ENCODE results near the gene ODC1.
"Not testable (repeated sequence)": the region's sequence is repeated elsewhere in the genome, so short reads cannot be mapped to it uniquely, and the experiment has no call there.

The ODC1 gene

DNA sequence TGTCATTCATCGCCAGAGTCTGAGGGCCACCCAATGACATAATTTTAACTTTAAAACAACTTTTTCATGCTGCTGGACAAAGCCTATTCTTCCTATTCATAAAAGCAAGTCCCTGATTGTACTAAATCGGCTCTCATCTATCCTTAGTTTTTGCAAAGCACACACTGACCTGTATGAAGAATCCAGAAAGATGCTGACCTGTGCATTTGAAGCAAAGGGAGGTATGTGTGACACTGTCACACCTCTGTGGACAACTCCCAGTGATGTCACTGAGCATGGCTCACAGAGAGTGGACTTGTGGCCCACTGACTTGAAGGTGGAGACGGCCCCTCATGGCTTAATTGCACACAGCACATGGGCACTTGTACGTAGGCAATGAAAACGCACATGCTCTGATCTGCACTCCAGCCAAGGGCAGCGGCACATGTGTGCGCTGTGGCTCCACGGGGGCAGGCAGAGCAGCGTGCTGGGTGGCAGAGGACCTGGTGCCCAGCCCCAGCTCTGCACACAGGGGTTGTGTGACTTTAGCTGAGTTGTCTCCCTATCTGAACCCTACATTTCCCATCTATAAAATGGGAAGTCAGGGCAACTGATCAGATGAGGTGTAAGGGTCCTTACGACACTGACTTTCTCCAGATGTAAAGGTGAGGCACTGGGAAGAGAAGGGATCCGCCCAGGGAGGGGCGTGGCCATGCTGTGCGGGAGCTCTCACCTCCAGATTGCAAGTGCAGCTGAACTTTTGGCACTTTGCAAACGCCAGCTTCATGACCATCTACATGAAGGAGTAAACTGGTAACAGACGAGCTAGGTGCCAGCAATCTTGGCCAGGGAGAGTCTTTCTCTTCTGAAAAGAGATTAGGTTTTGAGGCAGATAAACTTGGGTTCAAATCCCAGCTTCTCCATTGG lies 14.3 kb upstream of the ODC1 start:
- no peak for DNase-seq (ENCODE audit: extremely low spot score)
- CTCF ChIA-PET: no interaction called here
- POLR2A ChIA-PET: interaction anchor here (0.9 kb wide), 1 partner anchor 14 kb away, joined by 4 read pairs; the partner anchor contains the start of gene ODC1
- TF ChIP-seq SP1 (IDR thresholded peaks at IDR 0.05) (no peak), L3MBTL2 (conservative IDR thresholded peaks at IDR 0.05) (no peak), FOXM1 (IDR thresholded peaks at IDR 0.05; ENCODE audit: borderline replicate concordance) (no peak), LEF1 (IDR thresholded peaks at IDR 0.05; ENCODE audit: borderline replicate concordance) (no peak)

- ChIA-PET POLR2A (no interaction called here), CTCF (no interaction called here)
- no peak for TF ChIP-seq L3MBTL2 (conservative IDR thresholded peaks at IDR 0.05)
- TF ChIP-seq HDGF (IDR thresholded peaks at IDR 0.05; ENCODE audit: borderline replicate concordance): no peak
- TF ChIP-seq FOXA1 (IDR thresholded peaks at IDR 0.05): no peak
- no peak for TF ChIP-seq LEF1 (IDR thresholded peaks at IDR 0.05; ENCODE audit: borderline replicate concordance)
- TF ChIP-seq BHLHE40 (IDR thresholded peaks at IDR 0.05; ENCODE audit: borderline replicate concordance): no peak
- TF ChIP-seq, protein P1, sequence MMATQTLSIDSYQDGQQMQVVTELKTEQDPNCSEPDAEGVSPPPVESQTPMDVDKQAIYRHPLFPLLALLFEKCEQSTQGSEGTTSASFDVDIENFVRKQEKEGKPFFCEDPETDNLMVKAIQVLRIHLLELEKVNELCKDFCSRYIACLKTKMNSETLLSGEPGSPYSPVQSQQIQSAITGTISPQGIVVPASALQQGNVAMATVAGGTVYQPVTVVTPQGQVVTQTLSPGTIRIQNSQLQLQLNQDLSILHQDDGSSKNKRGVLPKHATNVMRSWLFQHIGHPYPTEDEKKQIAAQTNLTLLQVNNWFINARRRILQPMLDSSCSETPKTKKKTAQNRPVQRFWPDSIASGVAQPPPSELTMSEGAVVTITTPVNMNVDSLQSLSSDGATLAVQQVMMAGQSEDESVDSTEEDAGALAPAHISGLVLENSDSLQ (IDR thresholded peaks at IDR 0.05): no peak
- no peak for TF ChIP-seq SUZ12 (IDR thresholded peaks at IDR 0.05)
- TF ChIP-seq ZNF384 (IDR thresholded peaks at IDR 0.05): no peak
- TF ChIP-seq FOXK2 (IDR thresholded peaks at IDR 0.05): no peak
- TF ChIP-seq NFRKB (IDR thresholded peaks at IDR 0.05): no peak
- TF ChIP-seq SP1 (IDR thresholded peaks at IDR 0.05): no peak
- TF ChIP-seq FOXM1 (IDR thresholded peaks at IDR 0.05; ENCODE audit: borderline replicate concordance): no peak
- no peak for DNase-seq (ENCODE audit: extremely low spot score)
Observed at GRCh38 chr2:10460366-10460796, 12.3 kb upstream of the ODC1 start.

DNA sequence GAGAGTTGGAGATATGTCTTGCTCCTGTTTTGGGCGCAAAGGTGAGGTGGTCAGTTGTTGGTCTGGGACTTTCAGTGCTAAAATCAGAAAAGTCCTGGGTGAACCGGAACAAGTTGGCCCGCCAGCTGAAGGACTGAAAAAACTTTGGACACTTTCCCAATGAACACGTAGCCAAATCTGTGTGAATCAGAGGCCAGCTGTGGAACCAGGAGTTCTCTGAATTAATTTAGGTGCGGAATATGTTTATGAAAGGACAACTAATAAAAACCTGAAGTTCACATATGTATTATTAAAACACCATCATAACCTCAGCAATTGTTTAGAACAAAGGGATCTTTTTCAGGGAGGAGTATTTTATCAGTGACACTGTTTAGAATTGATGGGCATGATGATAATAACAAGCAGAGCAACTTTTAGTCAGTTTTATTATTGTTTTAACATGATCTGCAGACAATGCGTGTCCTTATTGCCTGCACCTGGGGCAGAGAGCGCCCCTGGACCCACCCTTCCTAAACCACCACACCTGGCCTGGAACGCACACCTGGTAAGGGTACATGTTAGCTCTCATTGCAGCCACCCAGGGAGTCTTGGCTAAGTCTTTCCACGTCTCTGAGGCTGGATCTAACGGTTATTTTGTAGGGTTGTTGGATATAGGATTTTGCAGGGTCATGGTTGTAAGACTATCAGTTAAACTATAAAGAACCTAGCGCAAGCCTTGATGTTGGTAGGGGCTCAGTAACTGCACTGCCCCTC lies 9.9 kb upstream of the ODC1 start:
- CTCF ChIA-PET: no interaction called here
- POLR2A ChIA-PET: no interaction called here
- TF ChIP-seq FOXM1 (IDR thresholded peaks at IDR 0.05; ENCODE audit: borderline replicate concordance) (no peak), ELF4 (IDR thresholded peaks at IDR 0.05) (no peak), FOXK2 (IDR thresholded peaks at IDR 0.05) (no peak), ARNT (IDR thresholded peaks at IDR 0.05) (no peak), ZNF384 (IDR thresholded peaks at IDR 0.05) (no peak), SP1 (IDR thresholded peaks at IDR 0.05) (no peak), CTBP1 (IDR thresholded peaks at IDR 0.05; ENCODE audit: borderline replicate concordance) (no peak), SUZ12 (IDR thresholded peaks at IDR 0.05) (no peak), BHLHE40 (IDR thresholded peaks at IDR 0.05; ENCODE audit: borderline replicate concordance) (no peak), NFRKB (IDR thresholded peaks at IDR 0.05) (no peak), FOXA1 (IDR thresholded peaks at IDR 0.05) (no peak), TARDBP (IDR thresholded peaks at IDR 0.05) (no peak), LEF1 (IDR thresholded peaks at IDR 0.05; ENCODE audit: borderline replicate concordance) (no peak)
- DNase-seq (ENCODE audit: extremely low spot score): no peak

GRCh38 chr2:10457195-10457594 lies 9.1 kb upstream of the ODC1 start:
- POLR2A ChIA-PET: not testable (repeated sequence)

DNA sequence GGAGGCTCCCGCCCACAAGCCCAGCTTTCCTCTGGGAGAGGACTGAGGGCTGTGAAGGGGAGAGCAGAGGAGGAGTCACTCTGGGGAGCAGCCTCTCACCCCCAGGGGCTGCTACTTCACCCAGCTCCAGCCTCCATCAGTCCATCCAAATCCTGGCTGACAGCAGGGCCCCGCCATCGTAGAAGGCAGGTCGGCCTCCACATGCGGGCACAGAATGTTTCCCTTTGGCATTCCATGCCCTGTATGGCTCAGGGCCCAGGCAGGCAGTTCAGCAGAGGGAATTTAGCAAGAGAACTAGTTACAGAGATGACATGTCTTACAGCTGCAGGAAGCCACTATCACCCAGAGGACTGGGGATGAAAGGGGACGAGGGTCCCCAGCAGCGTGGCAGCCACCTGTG lies 6.4 kb upstream of the ODC1 start:
- TF ChIP-seq ZNF384 (IDR thresholded peaks at IDR 0.05) (no peak), BHLHE40 (IDR thresholded peaks at IDR 0.05; ENCODE audit: borderline replicate concordance) (no peak), SP1 (IDR thresholded peaks at IDR 0.05) (no peak), FOXM1 (IDR thresholded peaks at IDR 0.05; ENCODE audit: borderline replicate concordance) (no peak), HDGF (IDR thresholded peaks at IDR 0.05; ENCODE audit: borderline replicate concordance) (no peak), SUZ12 (IDR thresholded peaks at IDR 0.05) (no peak), CTBP1 (IDR thresholded peaks at IDR 0.05; ENCODE audit: borderline replicate concordance) (no peak), NFRKB (IDR thresholded peaks at IDR 0.05) (no peak), LEF1 (IDR thresholded peaks at IDR 0.05; ENCODE audit: borderline replicate concordance) (no peak), FOXK2 (IDR thresholded peaks at IDR 0.05) (no peak), ELF4 (IDR thresholded peaks at IDR 0.05) (no peak), L3MBTL2 (conservative IDR thresholded peaks at IDR 0.05) (no peak), FOXA1 (IDR thresholded peaks at IDR 0.05) (no peak), TARDBP (IDR thresholded peaks at IDR 0.05) (no peak), ARNT (IDR thresholded peaks at IDR 0.05) (no peak)
- TF ChIP-seq, protein P1 (IDR thresholded peaks at IDR 0.05): no peak
- ChIA-PET POLR2A (no interaction called here), CTCF (no interaction called here)
- DNase-seq (ENCODE audit: extremely low spot score): no peak

More at GRCh38 chr2:10457195-10457594, 9.1 kb upstream of the ODC1 start:
- CTCF ChIA-PET; DNase-seq (ENCODE audit: extremely low spot score): not testable (repeated sequence)

GRCh38 chr2:10453905-10454298 lies 5.8 kb upstream of the ODC1 start:
- POLR2A ChIA-PET: no interaction called here
- TF ChIP-seq FOXM1 (IDR thresholded peaks at IDR 0.05; ENCODE audit: borderline replicate concordance): no peak
- TF ChIP-seq FOXK2 (IDR thresholded peaks at IDR 0.05): no peak
- CTCF ChIA-PET: no interaction called here
- DNase-seq (ENCODE audit: extremely low spot score): no peak

All from HEK293T (cell line).